Gastrocnemius medialis (tissue), 4 donors: ENCODE results near the gene NEK9.

Experiments used
- POLR2A ChIP-seq, 2 donors: fragments of 450-650 bp; IDR thresholded peaks; one replicate each; pipeline ENCODE4 v1.6.1; 2017; ENCODE audit warnings: antibody characterized with exemption in 2 of 2, mild to moderate bottlenecking in 2 of 2, moderate library complexity in 2 of 2
- TF ChIP-seq, protein P1 (sequence below), 5 experiments: fragments of 450-650 bp in 3 of 5; fragments of 200-600 bp in 2 of 5; sonication (generic) in 2 of 5; IDR thresholded peaks in 4 of 5; conservative IDR thresholded peaks in 1 of 5; 1 replicate in 4 of 5; 2 replicates in 1 of 5; pipeline ENCODE4 v1.5.1; 2016 to 2019; ENCODE audit warnings: antibody characterized with exemption in 5 of 5, mild to moderate bottlenecking in 3 of 5, moderate library complexity in 3 of 5

GRCh38 chr14:75101491-75101890, 25.4 kb downstream of the NEK9 start:
- TF ChIP-seq, protein P1, sequence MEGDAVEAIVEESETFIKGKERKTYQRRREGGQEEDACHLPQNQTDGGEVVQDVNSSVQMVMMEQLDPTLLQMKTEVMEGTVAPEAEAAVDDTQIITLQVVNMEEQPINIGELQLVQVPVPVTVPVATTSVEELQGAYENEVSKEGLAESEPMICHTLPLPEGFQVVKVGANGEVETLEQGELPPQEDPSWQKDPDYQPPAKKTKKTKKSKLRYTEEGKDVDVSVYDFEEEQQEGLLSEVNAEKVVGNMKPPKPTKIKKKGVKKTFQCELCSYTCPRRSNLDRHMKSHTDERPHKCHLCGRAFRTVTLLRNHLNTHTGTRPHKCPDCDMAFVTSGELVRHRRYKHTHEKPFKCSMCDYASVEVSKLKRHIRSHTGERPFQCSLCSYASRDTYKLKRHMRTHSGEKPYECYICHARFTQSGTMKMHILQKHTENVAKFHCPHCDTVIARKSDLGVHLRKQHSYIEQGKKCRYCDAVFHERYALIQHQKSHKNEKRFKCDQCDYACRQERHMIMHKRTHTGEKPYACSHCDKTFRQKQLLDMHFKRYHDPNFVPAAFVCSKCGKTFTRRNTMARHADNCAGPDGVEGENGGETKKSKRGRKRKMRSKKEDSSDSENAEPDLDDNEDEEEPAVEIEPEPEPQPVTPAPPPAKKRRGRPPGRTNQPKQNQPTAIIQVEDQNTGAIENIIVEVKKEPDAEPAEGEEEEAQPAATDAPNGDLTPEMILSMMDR (IDR thresholded peaks at IDR 0.05 in 4 of 5, conservative IDR thresholded peaks at IDR 0.05 in 1 of 5), result no peak
- no peak for TF ChIP-seq POLR2A (IDR thresholded peaks at IDR 0.05)
